B cell (primary cell): ENCODE results near the gene IFRD2. TPM values are rescaled to one million over a fixed set of nuclear protein-coding genes. Genes with fewer than 3 reads are reported as not detected.

ENCODE experiments used
- ATAC-seq: fragments of 200-7000 bp; cut with Tn5 transposase; one replicate; pipeline ENCODE4 v1.10.0; 2021; ENCODE audit warnings: low read depth, mild to moderate bottlenecking, moderate number of reproducible peaks, moderate library complexity
- CTCF ChIA-PET: fragments of 350-600 bp; sonication (Branson Sonifier 250); formaldehyde crosslinking; loops from one replicate; lab custom pipeline; 2021; ENCODE audit warnings: antibody characterized with exemption, inconsistent platforms; lab: Charles Lee
- POLR2A ChIA-PET: fragments of 350-600 bp; sonication (Branson Sonifier 250); formaldehyde crosslinking; loops from one replicate; lab custom pipeline; 2021; ENCODE audit warnings: antibody characterized with exemption; lab: Charles Lee
- DNase-seq: peaks from one replicate; pipeline ENCODE4 v3.0.0; 2013
- H2AFZ ChIP-seq: 2 replicates; pipeline ENCODE4 v1.6.1; 2012; ENCODE audit warnings: mild to moderate bottlenecking, low read depth, low read length; ENCODE audit not compliant: insufficient read depth, poor library complexity, severe bottlenecking
- H3K27ac ChIP-seq, 2 donors: 1 replicate in 1 of 2; 2 replicates in 1 of 2; pipeline ENCODE4 v1.5.1; 2012 to 2013; ENCODE audit warnings: low read length in 2 of 2, mild to moderate bottlenecking in 2 of 2, moderate library complexity in 1 of 2
- H3K27me3 ChIP-seq, 4 experiments: fragments of 200-600 bp in 1 of 4; sonication (generic) in 1 of 4; replicated peaks in 1 of 4; 1 replicate in 2 of 4; 2 replicates in 2 of 4; pipeline versions ENCODE4 v1.6.1 to v1.7.0; 2013 to 2016; ENCODE audit warnings: low read length in 3 of 4, mild to moderate bottlenecking in 2 of 4, mixed read lengths in 1 of 4, moderate library complexity in 1 of 4; ENCODE audit not compliant: insufficient read depth in 4 of 4, control insufficient read depth in 3 of 4; ENCODE audit errors: control extremely low read depth in 1 of 4
- H3K36me3 ChIP-seq, 2 experiments: replicated peaks in 1 of 2; 1 replicate in 1 of 2; 2 replicates in 1 of 2; pipeline versions ENCODE4 v1.6.1 to v1.7.1; 2013; ENCODE audit warnings: low read length in 1 of 2; ENCODE audit not compliant: insufficient read depth in 2 of 2, control insufficient read depth in 1 of 2; ENCODE audit errors: control extremely low read depth in 1 of 2, extremely low read depth in 1 of 2
- H3K4me1 ChIP-seq, 2 donors: fragments of 200-600 bp in 1 of 2; sonication (generic) in 1 of 2; 1 replicate in 1 of 2; 2 replicates in 1 of 2; pipeline versions ENCODE4 v1.5.1 to v1.6.1; 2013 to 2017; ENCODE audit warnings: low read length in 2 of 2; ENCODE audit not compliant: control insufficient read depth in 2 of 2, insufficient read depth in 2 of 2
- H3K4me2 ChIP-seq: replicated peaks from 2 replicates; pipeline ENCODE3; 2012; ENCODE audit warnings: mild to moderate bottlenecking, low read depth, low read length; ENCODE audit not compliant: poor library complexity, severe bottlenecking
- H3K4me3 ChIP-seq, 5 experiments: fragments of 200-600 bp in 1 of 5; sonication (generic) in 1 of 5; 1 replicate in 3 of 5; 2 replicates in 2 of 5; pipeline versions ENCODE4 v1.5.1 to v1.7.0; 2011 to 2016; ENCODE audit warnings: low read length in 4 of 5, mild to moderate bottlenecking in 4 of 5, low read depth in 2 of 5, control low read depth in 1 of 5, moderate library complexity in 1 of 5; ENCODE audit not compliant: insufficient read depth in 1 of 5; ENCODE audit errors: control extremely low read depth in 1 of 5, extremely low read depth in 1 of 5
- H3K79me2 ChIP-seq: fragments of 200-600 bp; sonication (generic); one replicate; pipeline ENCODE4 v1.6.0; 2016; ENCODE audit warnings: low read length; ENCODE audit not compliant: control insufficient read depth, insufficient read depth
- H3K9ac ChIP-seq: fragments of 200-600 bp; sonication (generic); 2 replicates; pipeline ENCODE4 v1.6.1; 2017; ENCODE audit warnings: mild to moderate bottlenecking, low read length, moderate library complexity
- H3K9me3 ChIP-seq, 3 donors: one replicate each; pipeline versions ENCODE4 v1.6.1 to v1.7.1; 2013; ENCODE audit warnings: low read length in 2 of 3; ENCODE audit not compliant: control insufficient read depth in 2 of 3, insufficient read depth in 1 of 3; ENCODE audit errors: control extremely low read depth in 1 of 3
- H4K20me1 ChIP-seq: 2 replicates; pipeline ENCODE4 v1.6.0; 2012; ENCODE audit warnings: mild to moderate bottlenecking, low read length; ENCODE audit not compliant: insufficient read depth, control insufficient read depth, poor library complexity, severe bottlenecking
- H3K27ac Mint-ChIP-seq: one replicate; pipeline ENCODE4 v1.8.0; 2021; ENCODE audit warnings: mixed read lengths
- H3K27me3 Mint-ChIP-seq: one replicate; pipeline ENCODE4 v1.8.0; 2021; ENCODE audit warnings: mixed read lengths
- H3K4me1 Mint-ChIP-seq: one replicate; pipeline ENCODE4 v1.8.0; 2021; ENCODE audit warnings: mixed read lengths
- H3K4me3 Mint-ChIP-seq: one replicate; pipeline ENCODE4 v1.8.0; 2021; ENCODE audit warnings: mixed read lengths
- H3K9me3 Mint-ChIP-seq: one replicate; pipeline ENCODE4 v1.8.0; 2022; ENCODE audit warnings: mixed read lengths; ENCODE audit not compliant: insufficient read depth
- EZH2 ChIP-seq: IDR thresholded peaks from 2 replicates; pipeline ENCODE4 v1.6.1; 2012; ENCODE audit warnings: borderline replicate concordance, low read depth, mild to moderate bottlenecking, moderate library complexity, low read length; ENCODE audit not compliant: insufficient read depth, poor library complexity, severe bottlenecking
- WGBS: methylation state at CpG from one replicate; pipeline ENCODE4 v1.1.5; 2013; ENCODE audit warnings: missing lambda C conversion rate; ENCODE audit not compliant: insufficient coverage; 5-methylcytosine and 5-hydroxymethylcytosine counted together
- intact Hi-C: fragments of 100-400 bp; cut with micrococcal nuclease; formaldehyde crosslinking; loops from one replicate; pipeline ENCODE4 v1.10.0; 2022
- polyA plus RNA-seq: library from polyadenylated mRNA; depleted of rRNA; stranded (reverse); fragments of >200 nt; gene quantifications from 2 replicates; pipeline ENCODE4 v1.2.3, GENCODE V29; 2012
- total RNA-seq, 2 donors: library from RNA; stranded (reverse); fragments of 120-200 nt in 1 of 2; gene quantifications; 1 replicate in 1 of 2; 2 replicates in 1 of 2; pipeline versions ENCODE4 v1.2.3 to v1.2.4, GENCODE V29; 2013 to 2022
- TF ChIP-seq, protein P1 (sequence below): fragments of 200-600 bp; IDR thresholded peaks from one replicate; pipeline ENCODE4 v1.8.0; 2022; ENCODE audit warnings: antibody characterized with exemption, mild to moderate bottlenecking

The IFRD2 gene
- total and polyA plus RNA-seq, 2 donors (not counting 1 experiment from before 2014, with no cell fraction given) = 63.4 to 80.1 TPM

DNA sequence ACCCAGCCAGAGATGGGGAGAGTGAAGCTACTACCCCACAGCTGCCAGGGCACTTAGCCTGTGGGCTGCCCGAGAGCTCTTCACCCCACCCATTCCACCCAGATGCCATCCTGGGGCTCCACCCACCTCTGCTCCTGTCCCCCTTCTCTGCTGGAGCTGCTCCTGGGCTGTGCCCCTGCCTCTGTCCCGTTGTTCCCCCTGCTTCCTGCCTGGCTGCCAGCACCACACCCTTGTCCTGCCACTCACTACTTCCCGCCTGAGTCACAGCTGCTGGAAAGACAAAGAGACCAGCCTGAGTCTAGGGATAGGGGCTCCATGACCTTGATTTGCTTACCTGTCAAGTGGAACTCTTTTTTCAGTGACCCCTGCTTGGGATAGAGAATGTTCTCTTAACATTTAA, 43.8 kb downstream of the IFRD2 start:
- TF ChIP-seq, protein P1, sequence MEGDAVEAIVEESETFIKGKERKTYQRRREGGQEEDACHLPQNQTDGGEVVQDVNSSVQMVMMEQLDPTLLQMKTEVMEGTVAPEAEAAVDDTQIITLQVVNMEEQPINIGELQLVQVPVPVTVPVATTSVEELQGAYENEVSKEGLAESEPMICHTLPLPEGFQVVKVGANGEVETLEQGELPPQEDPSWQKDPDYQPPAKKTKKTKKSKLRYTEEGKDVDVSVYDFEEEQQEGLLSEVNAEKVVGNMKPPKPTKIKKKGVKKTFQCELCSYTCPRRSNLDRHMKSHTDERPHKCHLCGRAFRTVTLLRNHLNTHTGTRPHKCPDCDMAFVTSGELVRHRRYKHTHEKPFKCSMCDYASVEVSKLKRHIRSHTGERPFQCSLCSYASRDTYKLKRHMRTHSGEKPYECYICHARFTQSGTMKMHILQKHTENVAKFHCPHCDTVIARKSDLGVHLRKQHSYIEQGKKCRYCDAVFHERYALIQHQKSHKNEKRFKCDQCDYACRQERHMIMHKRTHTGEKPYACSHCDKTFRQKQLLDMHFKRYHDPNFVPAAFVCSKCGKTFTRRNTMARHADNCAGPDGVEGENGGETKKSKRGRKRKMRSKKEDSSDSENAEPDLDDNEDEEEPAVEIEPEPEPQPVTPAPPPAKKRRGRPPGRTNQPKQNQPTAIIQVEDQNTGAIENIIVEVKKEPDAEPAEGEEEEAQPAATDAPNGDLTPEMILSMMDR = no peak
- no peak for TF ChIP-seq EZH2
- Histone ChIP-seq H3K27me3 (no peaks in the 10 kb centered on the region), H3K9me3 (no peaks in the 10 kb centered on the region), H3K36me3 (peaks cover 0 to 71% of the 10 kb centered on the region in 2 experiments), H3K4me3 (no peak overlapping the region), H3K79me2 (peaks cover 100% of the 10 kb centered on the region), H4K20me1 (peaks cover 98% of the 10 kb centered on the region), H3K27ac (peak overlapping the region in 1 of 2 donors; percentile 45), H2AFZ (no peak overlapping the region), H3K9ac (no peak overlapping the region), H3K4me1 (peaks cover 42 to 77% of the 10 kb centered on the region in 2 donors), H3K4me2 (peak overlapping the region; percentile 0)
- Mint-ChIP-seq H3K27ac (peak overlapping the region; percentile 70), H3K9me3 (no peaks in the 10 kb centered on the region), H3K4me1 (peaks cover 66% of the 10 kb centered on the region), H3K27me3 (no peaks in the 10 kb centered on the region), H3K4me3 (no peak overlapping the region)
- intact Hi-C loops = no loop called here
- CTCF ChIA-PET = interaction anchor here (0.7 to 27.3 kb wide), 6 partner anchors 10 to 73 kb away, joined by 3 to 596 read pairs (median 40); partner anchors contain the start of genes GNAI2 and GNAT1
- DNase-seq = no peak
- POLR2A ChIA-PET = no interaction called here
- no peak for ATAC-seq
- WGBS = 58% methylated on average over 3 of the region's 3 CpGs

DNA sequence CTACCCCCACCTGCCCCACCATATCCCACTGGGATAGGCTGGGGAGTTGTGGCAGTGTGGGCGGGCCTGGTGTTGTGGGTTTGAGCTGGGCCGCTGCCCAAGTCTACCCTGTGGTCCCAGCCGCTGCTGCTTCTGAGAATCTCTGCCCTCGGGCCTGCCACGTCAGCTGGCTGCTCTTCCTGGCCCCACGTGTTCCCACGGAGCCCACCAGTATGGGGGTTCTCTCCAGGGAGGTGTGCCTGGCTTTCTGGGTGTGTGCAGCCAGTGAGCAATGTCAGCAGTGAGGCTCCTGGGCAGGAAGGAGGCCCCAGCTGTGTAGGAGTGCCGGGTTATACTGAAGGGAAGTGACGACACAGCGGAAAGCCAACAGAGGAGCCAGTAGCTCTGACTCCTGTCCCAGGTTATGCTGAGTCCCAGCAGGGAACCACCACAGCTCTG, 45.7 kb downstream of the IFRD2 start:
- intact Hi-C loops = loop anchor here (1.0 to 2.0 kb wide), 6 partner anchors 8 to 52 kb away; partner anchors contain the start of gene IFRD2
- Histone ChIP-seq H3K4me1 (peaks cover 61 to 93% of the 10 kb centered on the region in 2 donors), H4K20me1 (peaks cover 96% of the 10 kb centered on the region), H3K36me3 (peaks cover 0 to 56% of the 10 kb centered on the region in 2 experiments), H3K4me2 (peak overlapping the region; percentile 81), H2AFZ (no peak overlapping the region), H3K9ac (peak overlapping the region; percentile 52), H3K4me3 (peak overlapping the region in 4 of 5 experiments; percentile 37 to 50 (median 40)), H3K79me2 (peaks cover 100% of the 10 kb centered on the region), H3K9me3 (no peaks in the 10 kb centered on the region), H3K27ac (peak overlapping the region; percentile 76 to 86), H3K27me3 (no peaks in the 10 kb centered on the region)
- no peaks in the 10 kb centered on the region for H3K9me3 Mint-ChIP-seq
- WGBS = 7% methylated on average over 10 of the region's 10 CpGs
- peak overlapping the region; percentile 89 for H3K27ac Mint-ChIP-seq
- DNase-seq = no peak
- peak overlapping the region; percentile 82 for H3K4me3 Mint-ChIP-seq
- H3K4me1 Mint-ChIP-seq = peaks cover 82% of the 10 kb centered on the region
- ChIA-PET CTCF (interaction anchor here (0.7 to 27.3 kb wide), 21 partner anchors 12 to 125 kb away, joined by 3 to 596 read pairs (median 4); partner anchors contain the start of genes GNAI2, GNAT1 and IFRD2), POLR2A (interaction anchor here (0.6 to 1.8 kb wide), 8 partner anchors 11 to 90 kb away, joined by 3 to 10 read pairs (median 4); partner anchors contain the start of gene GNAI2)
- ATAC-seq = peak; percentile 12
- TF ChIP-seq EZH2 = no peak
- TF ChIP-seq, protein P1 = peak; percentile 50
- no peaks in the 10 kb centered on the region for H3K27me3 Mint-ChIP-seq
